AG09319 (cell line): ENCODE measurements around the gene MSMB.

Experiments used
- DNase-seq: peaks from one replicate; pipeline ENCODE4 v3.0.0-alpha.2; 2010; ENCODE audit warnings: low read depth; ENCODE audit errors: extremely low read depth
- CTCF ChIP-seq: IDR thresholded peaks from 2 replicates; pipeline ENCODE4 v1.5.1; 2011; ENCODE audit warnings: low read depth, mild to moderate bottlenecking, inconsistent platforms, low read length, moderate library complexity

Gene MSMB

GRCh38 chr10:46019569-46020343 lies 26.3 kb downstream of the MSMB start:
- no peak for DNase-seq
- TF ChIP-seq CTCF = no peak

GRCh38 chr10:46019177-46019528 lies 26.9 kb downstream of the MSMB start:
- TF ChIP-seq CTCF = no peak
- no peak for DNase-seq

- DNase-seq = no peak
- TF ChIP-seq CTCF = no peak
Observed at GRCh38 chr10:46018453-46019176, 27.5 kb downstream of the MSMB start.

GRCh38 chr10:46017733-46018132 lies 28.3 kb downstream of the MSMB start:
- no peak for TF ChIP-seq CTCF
- DNase-seq = no peak

- no peak for TF ChIP-seq CTCF
Observed at GRCh38 chr10:46016811-46017210, 29.3 kb downstream of the MSMB start.

GRCh38 chr10:46016190-46016589 lies 29.9 kb downstream of the MSMB start:
- no peak for DNase-seq
- no peak for TF ChIP-seq CTCF

More at GRCh38 chr10:46016811-46017210, 29.3 kb downstream of the MSMB start:
- DNase-seq = no peak

GRCh38 chr10:46014683-46015405 lies 31.2 kb downstream of the MSMB start:
- TF ChIP-seq CTCF = no peak
- no peak for DNase-seq
